SK-N-MC (cell line): Measurements from ENCODE around the gene NRXN3.

Experiments
- EZH2 ChIP-seq: fragments of 200-600 bp; sonication (generic); IDR thresholded peaks from one replicate; pipeline ENCODE4 v1.6.1; 2017; ENCODE audit warnings: antibody characterized with exemption
- FOXP2 ChIP-seq: optimal IDR thresholded peaks from 2 replicates; pipeline ENCODE3; 2011; ENCODE audit warnings: mild to moderate bottlenecking, moderate library complexity; ENCODE audit not compliant: insufficient read depth; ENCODE audit errors: extremely low read length, control extremely low read depth
- POLR2AphosphoS5 ChIP-seq: IDR thresholded peaks from 2 replicates; pipeline ENCODE4 v1.6.1; 2012; ENCODE audit warnings: mild to moderate bottlenecking, low read depth, low read length, borderline replicate concordance

GRCh38 chr14:79051742-79052141 lies 881.6 kb downstream of the NRXN3 start:
- TF ChIP-seq EZH2 (no peak), FOXP2 (no peak), POLR2AphosphoS5 (no peak)
